Measurements from ENCODE around the gene CALHM5.

Gene CALHM5

GRCh38 chr6:116471531-116471930 is 39.9 kb upstream of the CALHM5 start:
- TF ChIP-seq TCF4 (CRISPR knock-in tag; IDR thresholded peaks at IDR 0.05; ENCODE audit: borderline replicate concordance) (no peak), ZNF565 (CRISPR knock-in tag; conservative IDR thresholded peaks at IDR 0.05; ENCODE audit: low read depth) (no peak), ESRRG (CRISPR knock-in tag; IDR thresholded peaks at IDR 0.05) (no peak), TOX (CRISPR knock-in tag; IDR thresholded peaks at IDR 0.05; ENCODE audit: borderline replicate concordance) (no peak), ZC3H10 (CRISPR knock-in tag; IDR thresholded peaks at IDR 0.05) (no peak)
- no peak for ATAC-seq

- peak; percentile 79 for ATAC-seq
- TF ChIP-seq TOX (CRISPR knock-in tag; IDR thresholded peaks at IDR 0.05; ENCODE audit: borderline replicate concordance) (no peak), ZNF565 (CRISPR knock-in tag; conservative IDR thresholded peaks at IDR 0.05; ENCODE audit: low read depth) (no peak), TSHZ2 (CRISPR knock-in tag; IDR thresholded peaks at IDR 0.05) (no peak), ZFP30 (CRISPR knock-in tag; IDR thresholded peaks at IDR 0.05) (no peak), POU6F1 (CRISPR knock-in tag; IDR thresholded peaks at IDR 0.05; ENCODE audit: borderline replicate concordance, low read depth) (no peak), ZFP3 (CRISPR knock-in tag; IDR thresholded peaks at IDR 0.05) (no peak), CSRNP3 (CRISPR knock-in tag; IDR thresholded peaks at IDR 0.05) (no peak), OSR1 (CRISPR knock-in tag; IDR thresholded peaks at IDR 0.05) (no peak), CSDC2 (CRISPR knock-in tag; IDR thresholded peaks at IDR 0.05) (no peak), ZC3H10 (CRISPR knock-in tag; IDR thresholded peaks at IDR 0.05) (no peak), BACH2 (CRISPR knock-in tag; IDR thresholded peaks at IDR 0.05; ENCODE audit: borderline replicate concordance) (no peak), CREB5 (CRISPR knock-in tag; IDR thresholded peaks at IDR 0.05; ENCODE audit: low read depth) (no peak), PATZ1 (CRISPR knock-in tag; IDR thresholded peaks at IDR 0.05; ENCODE audit: borderline replicate concordance) (no peak), TCF4 (CRISPR knock-in tag; IDR thresholded peaks at IDR 0.05; ENCODE audit: borderline replicate concordance) (no peak), ISL1 (CRISPR knock-in tag; IDR thresholded peaks at IDR 0.05) (no peak), PPARA (CRISPR knock-in tag; IDR thresholded peaks at IDR 0.05; ENCODE audit: borderline replicate concordance) (no peak)
Measured at GRCh38 chr6:116472706-116473105, 38.7 kb upstream of the CALHM5 start.

- no peak for ATAC-seq
- no peak for TF ChIP-seq ZNF565 (CRISPR knock-in tag; conservative IDR thresholded peaks at IDR 0.05; ENCODE audit: low read depth)
- no peak for TF ChIP-seq TSHZ2 (CRISPR knock-in tag; IDR thresholded peaks at IDR 0.05)
- TF ChIP-seq GLIS3 (CRISPR knock-in tag; IDR thresholded peaks at IDR 0.05), result no peak
- TF ChIP-seq TOX (CRISPR knock-in tag; IDR thresholded peaks at IDR 0.05; ENCODE audit: borderline replicate concordance), result no peak
- TF ChIP-seq ZNF70 (CRISPR knock-in tag; IDR thresholded peaks at IDR 0.05), result no peak
- TF ChIP-seq RARB (CRISPR knock-in tag; IDR thresholded peaks at IDR 0.05), result no peak
- no peak for TF ChIP-seq ZNF8 (CRISPR knock-in tag; IDR thresholded peaks at IDR 0.05)
- TF ChIP-seq ZFP30 (CRISPR knock-in tag; IDR thresholded peaks at IDR 0.05), result no peak
- no peak for TF ChIP-seq ISL1 (CRISPR knock-in tag; IDR thresholded peaks at IDR 0.05)
- TF ChIP-seq OSR1 (CRISPR knock-in tag; IDR thresholded peaks at IDR 0.05), result no peak
- no peak for TF ChIP-seq TCF4 (CRISPR knock-in tag; IDR thresholded peaks at IDR 0.05; ENCODE audit: borderline replicate concordance)
- TF ChIP-seq ARNTL (CRISPR knock-in tag; IDR thresholded peaks at IDR 0.05; ENCODE audit: borderline replicate concordance, low read depth), result no peak
- TF ChIP-seq BACH2 (CRISPR knock-in tag; IDR thresholded peaks at IDR 0.05; ENCODE audit: borderline replicate concordance), result no peak
- no peak for TF ChIP-seq PATZ1 (CRISPR knock-in tag; IDR thresholded peaks at IDR 0.05; ENCODE audit: borderline replicate concordance)
- TF ChIP-seq PPARA (CRISPR knock-in tag; IDR thresholded peaks at IDR 0.05; ENCODE audit: borderline replicate concordance), result no peak
- no peak for TF ChIP-seq SNAI2 (CRISPR knock-in tag; IDR thresholded peaks at IDR 0.05)
Measured at GRCh38 chr6:116475141-116475540, 36.3 kb upstream of the CALHM5 start.

Data from SK-N-SH treated with all-trans-retinoic acid at 6 μM for 48 hours (cell line).